Measurements from ENCODE around the gene ALDH9A1.

GRCh38 chr1:165696625-165697100, 1.7 kb downstream of the ALDH9A1 start:
- peak in 2 of 3 donors; percentile 11 to 20 for TF ChIP-seq POLR2AphosphoS5 (IDR thresholded peaks at IDR 0.05)
- TF ChIP-seq CTCF (IDR thresholded peaks at IDR 0.05): no peak
- TF ChIP-seq EP300 (IDR thresholded peaks at IDR 0.05): no peak
- no peak for TF ChIP-seq POLR2A (IDR thresholded peaks at IDR 0.05)

All from stomach (tissue), 4 donors.